ENCODE data around the gene SGF29.
"Not testable (repeated sequence)": the region's sequence is repeated elsewhere in the genome, so short reads cannot be mapped to it uniquely, and the experiment has no call there.

DNA sequence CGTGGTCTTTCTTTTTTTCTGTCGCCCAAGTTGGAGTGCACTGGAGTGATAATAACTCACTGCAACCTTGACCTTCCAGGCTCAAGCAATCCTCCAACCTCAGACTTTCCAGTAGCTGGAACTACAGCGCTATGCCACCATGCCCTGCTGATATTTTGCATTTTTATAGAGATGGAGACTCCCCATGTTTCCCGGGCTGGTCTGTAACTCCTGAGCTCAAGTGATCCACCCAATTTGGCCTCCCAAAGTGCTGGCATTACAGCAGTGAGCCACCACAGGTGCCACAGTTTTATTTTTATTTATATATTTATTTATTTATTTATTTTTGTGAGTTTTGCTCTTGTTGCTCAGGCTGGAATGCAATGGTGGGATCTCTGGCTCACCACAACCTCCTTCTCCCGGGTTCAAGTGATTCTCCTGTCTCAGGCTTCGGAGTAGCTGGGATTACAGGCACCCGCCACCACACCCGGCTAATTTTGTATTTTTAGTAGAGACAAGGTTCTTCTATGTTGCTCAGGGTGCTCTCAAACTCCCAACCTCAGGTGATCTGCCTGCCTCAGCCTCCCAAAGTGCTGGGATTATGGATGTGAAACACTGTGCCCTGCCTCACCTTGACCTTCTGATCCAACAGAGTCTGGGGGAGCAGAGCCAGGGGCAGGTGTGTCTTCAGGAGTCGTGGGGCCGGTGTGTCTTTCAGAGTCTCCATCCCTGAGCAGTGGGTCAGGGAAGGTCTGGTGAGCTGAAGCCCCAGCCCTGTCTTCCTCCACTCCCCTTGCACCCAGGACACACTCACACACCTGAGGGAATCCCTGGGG, 54.2 kb downstream of the SGF29 start:
- TF ChIP-seq, protein P1, sequence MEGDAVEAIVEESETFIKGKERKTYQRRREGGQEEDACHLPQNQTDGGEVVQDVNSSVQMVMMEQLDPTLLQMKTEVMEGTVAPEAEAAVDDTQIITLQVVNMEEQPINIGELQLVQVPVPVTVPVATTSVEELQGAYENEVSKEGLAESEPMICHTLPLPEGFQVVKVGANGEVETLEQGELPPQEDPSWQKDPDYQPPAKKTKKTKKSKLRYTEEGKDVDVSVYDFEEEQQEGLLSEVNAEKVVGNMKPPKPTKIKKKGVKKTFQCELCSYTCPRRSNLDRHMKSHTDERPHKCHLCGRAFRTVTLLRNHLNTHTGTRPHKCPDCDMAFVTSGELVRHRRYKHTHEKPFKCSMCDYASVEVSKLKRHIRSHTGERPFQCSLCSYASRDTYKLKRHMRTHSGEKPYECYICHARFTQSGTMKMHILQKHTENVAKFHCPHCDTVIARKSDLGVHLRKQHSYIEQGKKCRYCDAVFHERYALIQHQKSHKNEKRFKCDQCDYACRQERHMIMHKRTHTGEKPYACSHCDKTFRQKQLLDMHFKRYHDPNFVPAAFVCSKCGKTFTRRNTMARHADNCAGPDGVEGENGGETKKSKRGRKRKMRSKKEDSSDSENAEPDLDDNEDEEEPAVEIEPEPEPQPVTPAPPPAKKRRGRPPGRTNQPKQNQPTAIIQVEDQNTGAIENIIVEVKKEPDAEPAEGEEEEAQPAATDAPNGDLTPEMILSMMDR (IDR thresholded peaks at IDR 0.05): not testable (repeated sequence)
- TF ChIP-seq POLR2A, EP300 (IDR thresholded peaks at IDR 0.05): not testable (repeated sequence)
